HG03025 (cell line): ENCODE measurements around the gene CACNG5.

Source experiments
- ATAC-seq: cut with Tn5 transposase; IDR thresholded peaks from one replicate; pipeline ENCODE4 v1.9.1; 2021; ENCODE audit warnings: mild to moderate bottlenecking, moderate library complexity; ENCODE audit not compliant: unreplicated experiment, low FRiP score

The CACNG5 gene

DNA sequence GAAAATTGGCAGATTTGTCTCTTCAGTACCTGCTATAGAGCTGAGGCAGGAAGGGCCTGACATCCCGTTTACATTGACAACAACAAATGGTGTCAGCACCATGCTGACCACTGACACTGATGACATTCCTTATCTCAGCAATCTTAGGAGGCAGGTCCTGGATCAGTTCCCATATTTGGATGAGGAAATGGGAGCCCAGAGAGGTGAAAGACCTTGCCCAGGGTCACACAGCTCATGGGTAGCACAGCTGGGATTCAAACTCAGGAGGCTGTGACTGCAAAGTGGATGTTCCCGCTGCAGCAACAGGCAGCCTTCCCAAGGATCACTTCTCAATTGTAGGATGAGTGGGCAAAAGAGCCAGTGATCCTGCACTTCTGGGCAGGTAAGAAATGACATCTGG is 99.1 kb downstream of the CACNG5 start:
- no peak for ATAC-seq
